DND-41 (cell line): ENCODE data around the gene PCDH12.
"Not testable (repeated sequence)": the region's sequence is repeated elsewhere in the genome, so short reads cannot be mapped to it uniquely, and the experiment has no call there.

ENCODE experiments used
- ATAC-seq: fragments of 200-7000 bp; cut with Tn5 transposase; 3 replicates; pipeline ENCODE4 v1.9.1; 2021; ENCODE audit warnings: low read depth; ENCODE audit not compliant: insufficient read depth
- DNase-seq: peaks from one replicate; pipeline ENCODE4 v3.0.0-alpha.2; 2020
- H2AFZ ChIP-seq: 2 replicates; pipeline ENCODE4 v1.6.0; 2012; ENCODE audit warnings: low read depth, low read length
- H3K27ac ChIP-seq: 2 replicates; pipeline ENCODE4 v1.5.1; 2012; ENCODE audit warnings: low read length, inconsistent platforms
- H3K27me3 ChIP-seq: fragments of 200-600 bp; sonication (generic); 2 replicates; pipeline ENCODE4 v1.6.0; 2012; ENCODE audit warnings: low read length, mild to moderate bottlenecking, inconsistent platforms; ENCODE audit not compliant: insufficient read depth, poor library complexity
- H3K36me3 ChIP-seq: 2 replicates; pipeline ENCODE4 v1.5.1; 2012; ENCODE audit warnings: low read length, inconsistent platforms; ENCODE audit not compliant: insufficient read depth
- H3K4me1 ChIP-seq: 2 replicates; pipeline ENCODE4 v1.5.1; 2012; ENCODE audit warnings: mild to moderate bottlenecking, low read length; ENCODE audit not compliant: insufficient read depth
- H3K4me2 ChIP-seq: 2 replicates; pipeline ENCODE4 v1.6.0; 2012; ENCODE audit warnings: mild to moderate bottlenecking, moderate library complexity, low read length, inconsistent platforms; ENCODE audit not compliant: insufficient read depth
- H3K4me3 ChIP-seq, 2 experiments: fragments of 200-600 bp in 1 of 2; shearing (Covaris generic) in 1 of 2; 2 replicates each; pipeline ENCODE4 v1.5.1; 2012 to 2016; ENCODE audit warnings: inconsistent platforms in 2 of 2, low read length in 2 of 2, mild to moderate bottlenecking in 2 of 2, low read depth in 1 of 2, moderate library complexity in 1 of 2
- H3K79me2 ChIP-seq: 2 replicates; pipeline ENCODE4 v1.6.0; 2012; ENCODE audit warnings: low read length, inconsistent platforms; ENCODE audit not compliant: insufficient read depth
- H3K9ac ChIP-seq: 2 replicates; pipeline ENCODE4 v1.6.0; 2012; ENCODE audit warnings: low read depth, mild to moderate bottlenecking, inconsistent platforms, low read length, moderate library complexity
- H3K9me3 ChIP-seq: 2 replicates; pipeline ENCODE4 v1.5.1; 2012; ENCODE audit warnings: low read length, moderate library complexity, mild to moderate bottlenecking, inconsistent platforms; ENCODE audit not compliant: insufficient read depth, severe bottlenecking
- H4K20me1 ChIP-seq: 2 replicates; pipeline ENCODE4 v1.6.0; 2012; ENCODE audit warnings: low read length; ENCODE audit not compliant: insufficient read depth
- CTCF ChIP-seq: IDR thresholded peaks from 2 replicates; pipeline ENCODE4 v1.5.1; 2012; ENCODE audit warnings: borderline replicate concordance, low read length, moderate library complexity, mild to moderate bottlenecking; ENCODE audit not compliant: poor library complexity, severe bottlenecking; ENCODE audit errors: extremely low read depth
- EZH2 ChIP-seq: IDR thresholded peaks from 3 replicates; pipeline ENCODE4 v1.6.1; 2012; ENCODE audit warnings: borderline replicate concordance, low read depth, mild to moderate bottlenecking, moderate library complexity, low read length, inconsistent platforms; ENCODE audit not compliant: severe bottlenecking

PCDH12 gene

GRCh38 chr5:141928051-141928450 is 30.0 kb downstream of the PCDH12 start:
- no peak for DNase-seq
- no peak overlapping the region for H3K27ac ChIP-seq
- H3K4me1 ChIP-seq: peaks cover 15% of the 10 kb centered on the region
- H3K9ac ChIP-seq: no peak overlapping the region
- H3K27me3 ChIP-seq: no peaks in the 10 kb centered on the region
- H3K9me3 ChIP-seq: no peaks in the 10 kb centered on the region
- H2AFZ ChIP-seq: no peak overlapping the region
- peaks cover 3% of the 10 kb centered on the region; the same call in 1 of the 2 replicates for H4K20me1 ChIP-seq
- H3K4me3 ChIP-seq: no peak overlapping the region
- H3K4me2 ChIP-seq: no peak overlapping the region
- ATAC-seq: no peak
- peaks cover 74% of the 10 kb centered on the region for H3K36me3 ChIP-seq
- TF ChIP-seq CTCF: no peak
- no peak for TF ChIP-seq EZH2
- peaks cover 9% of the 10 kb centered on the region for H3K79me2 ChIP-seq

- ATAC-seq (no peak), DNase-seq (no peak)
- Histone ChIP-seq H3K27me3 (no peaks in the 10 kb centered on the region), H3K79me2 (peaks cover 9% of the 10 kb centered on the region), H3K9ac (no peak overlapping the region), H3K27ac (no peak overlapping the region), H3K9me3 (no peaks in the 10 kb centered on the region), H2AFZ (no peak overlapping the region), H3K4me2 (no peak overlapping the region), H3K36me3 (peaks cover 61% of the 10 kb centered on the region), H3K4me3 (no peak overlapping the region), H4K20me1 (peaks cover 3% of the 10 kb centered on the region; the same call in 1 of the 2 replicates), H3K4me1 (peaks cover 22% of the 10 kb centered on the region)
- TF ChIP-seq CTCF: no peak
- TF ChIP-seq EZH2: no peak
Observed at GRCh38 chr5:141926434-141926833, 31.6 kb downstream of the PCDH12 start.

- H3K4me3 ChIP-seq: peak within 1 kb of the TSS; percentile 54 to 76
- H3K27ac ChIP-seq: peak within 1 kb of the TSS; percentile 89
- peaks cover 35% of the 10 kb centered on the region for H3K36me3 ChIP-seq
- no peaks in the 10 kb centered on the region for H3K27me3 ChIP-seq
- H3K9ac ChIP-seq: peak within 1 kb of the TSS; percentile 71
- peak within 1 kb of the TSS; percentile 81 for H2AFZ ChIP-seq
- H3K4me2 ChIP-seq: peak within 1 kb of the TSS; percentile 92
- peaks cover 22% of the 10 kb centered on the region for H3K4me1 ChIP-seq
- no peaks in the 10 kb centered on the region for H3K9me3 ChIP-seq
- ATAC-seq (peak; percentile 94), DNase-seq (peak; percentile 95)
- TF ChIP-seq EZH2 (no peak), CTCF (no peak)
- peaks cover 3% of the 10 kb centered on the region; the same call in 1 of the 2 replicates for H4K20me1 ChIP-seq
- H3K79me2 ChIP-seq: peaks cover 9% of the 10 kb centered on the region
Observed at GRCh38 chr5:141923448-141924313, 34.3 kb downstream of the PCDH12 start, which contains the start of gene DELE1. DELE1 (plus strand) TSS chr5:141923871; CDS start chr5:141923942, 71 bp downstream.

- Histone ChIP-seq H3K4me3 (peak overlapping the region; percentile 54 to 76), H3K36me3 (peaks cover 27% of the 10 kb centered on the region), H2AFZ (peak overlapping the region; percentile 81), H3K9ac (peak overlapping the region; percentile 71), H3K4me1 (peaks cover 22% of the 10 kb centered on the region), H3K4me2 (peak overlapping the region; percentile 92), H3K27ac (peak overlapping the region; percentile 89)
- H3K27me3 ChIP-seq, ATAC-seq, H4K20me1 ChIP-seq, DNase-seq, H3K9me3 ChIP-seq, H3K79me2 ChIP-seq: not testable (repeated sequence)
Observed at GRCh38 chr5:141922827-141923447, 35.1 kb downstream of the PCDH12 start.
